IMR-90 (cell line): Measurements from ENCODE around the gene TIMELESS. TPM values are rescaled to one million over a fixed set of nuclear protein-coding genes. Genes with fewer than 3 reads are reported as not detected.
A peak's percentile ranks its signal among the peaks of the same experiment; 100 is the strongest.
"Not testable (repeated sequence)": the region's sequence is repeated elsewhere in the genome, so short reads cannot be mapped to it uniquely, and the experiment has no call there.

Experiments
- ATAC-seq: fragments of 200-7000 bp; cut with Tn5 transposase; 2 replicates; pipeline ENCODE4 v1.9.1; 2020; ENCODE audit warnings: low read depth, mild to moderate bottlenecking, moderate library complexity
- BruUV-seq: library from RNA; stranded (reverse); fragments of 400-500 nt; replicated peaks from 2 replicates; lab custom pipeline; 2021; lab: Mats Ljungman, UMichigan
- CTCF ChIA-PET: fragments of 300-600 bp; formaldehyde crosslinking; extraction: SDS; loops from one replicate; lab custom pipeline; 2021; ENCODE audit warnings: antibody characterized with exemption; lab: Yijun Ruan, JAX
- POLR2A ChIA-PET: fragments of 300-600 bp; sonication (Branson Sonifier 250); formaldehyde crosslinking; loops from one replicate; lab custom pipeline; 2022; ENCODE audit warnings: antibody characterized with exemption; ENCODE audit not compliant: unreplicated experiment; lab: Charles Lee
- DNase-seq: peaks from one replicate; pipeline ENCODE4 v3.0.0; 2013
- H2AFZ ChIP-seq: replicated peaks from 2 replicates; pipeline ENCODE3; 2013; ENCODE audit warnings: low read length, mild to moderate bottlenecking; ENCODE audit not compliant: poor library complexity
- H2AK5ac ChIP-seq: 2 replicates; pipeline ENCODE4 v1.6.1; 2013; ENCODE audit warnings: low read depth, low read length, inconsistent platforms
- H2AK9ac ChIP-seq: replicated peaks from 2 replicates; pipeline ENCODE3; 2013; ENCODE audit warnings: mild to moderate bottlenecking, low read depth, low read length, moderate library complexity; ENCODE audit not compliant: poor library complexity
- H2BK120ac ChIP-seq: 2 replicates; pipeline ENCODE4 v1.6.1; 2013; ENCODE audit warnings: low read depth, low read length, inconsistent platforms
- H2BK15ac ChIP-seq: 3 replicates; pipeline ENCODE4 v1.6.1; 2013; ENCODE audit warnings: low read depth, low read length, inconsistent platforms
- H2BK20ac ChIP-seq: 2 replicates; pipeline ENCODE4 v1.6.1; 2013; ENCODE audit warnings: low read depth, mild to moderate bottlenecking, inconsistent platforms, low read length, moderate library complexity
- H2BK5ac ChIP-seq: 2 replicates; pipeline ENCODE4 v1.6.1; 2013; ENCODE audit warnings: mild to moderate bottlenecking, low read depth, low read length, inconsistent platforms; ENCODE audit not compliant: poor library complexity, severe bottlenecking
- H3K14ac ChIP-seq: replicated peaks from 2 replicates; pipeline ENCODE4 v1.6.1; 2013; ENCODE audit warnings: low read depth, low read length, inconsistent platforms
- H3K18ac ChIP-seq: 2 replicates; pipeline ENCODE4 v1.6.1; 2013; ENCODE audit warnings: low read depth, low read length, control low read depth
- H3K23ac ChIP-seq: 2 replicates; pipeline ENCODE4 v1.6.1; 2013; ENCODE audit warnings: low read depth, low read length, inconsistent platforms
- H3K27ac ChIP-seq: 2 replicates; pipeline ENCODE4 v1.5.1; 2013; ENCODE audit warnings: mild to moderate bottlenecking, control low read depth, low read length; ENCODE audit not compliant: insufficient read depth
- H3K27me3 ChIP-seq: 2 replicates; pipeline ENCODE4 v1.6.1; 2013; ENCODE audit warnings: low read length; ENCODE audit not compliant: control insufficient read depth, insufficient read depth
- H3K36me3 ChIP-seq: 2 replicates; pipeline ENCODE4 v1.6.1; 2013; ENCODE audit warnings: low read length, mixed read lengths; ENCODE audit not compliant: control insufficient read depth, insufficient read depth
- H3K4ac ChIP-seq: 2 replicates; pipeline ENCODE4 v1.6.1; 2013; ENCODE audit warnings: low read depth, low read length, inconsistent platforms
- H3K4me1 ChIP-seq: 2 replicates; pipeline ENCODE4 v1.6.1; 2013; ENCODE audit warnings: low read length, mixed read lengths; ENCODE audit not compliant: control insufficient read depth, insufficient read depth
- H3K4me2 ChIP-seq: 2 replicates; pipeline ENCODE4 v1.6.1; 2013; ENCODE audit warnings: low read depth, mild to moderate bottlenecking, control low read depth, low read length, moderate library complexity
- H3K4me3 ChIP-seq: 2 replicates; pipeline ENCODE4 v1.5.1; 2013; ENCODE audit warnings: low read depth, mild to moderate bottlenecking, control low read depth, low read length, moderate library complexity; ENCODE audit not compliant: insufficient read depth
- H3K56ac ChIP-seq: 2 replicates; pipeline ENCODE4 v1.6.1; 2013; ENCODE audit warnings: low read length, inconsistent platforms; ENCODE audit not compliant: insufficient read depth; ENCODE audit errors: extremely low read depth
- H3K79me1 ChIP-seq, 2 experiments: 2 replicates each; pipeline ENCODE4 v1.6.1; 2013; ENCODE audit warnings: low read length in 2 of 2, inconsistent platforms in 1 of 2, low read depth in 1 of 2
- H3K9ac ChIP-seq: 2 replicates; pipeline ENCODE4 v1.6.1; 2013; ENCODE audit warnings: low read depth, low read length, control low read depth
- H3K9me1 ChIP-seq: 2 replicates; pipeline ENCODE4 v1.6.1; 2013; ENCODE audit warnings: low read length, inconsistent platforms; ENCODE audit not compliant: insufficient read depth
- H3K9me3 ChIP-seq: 2 replicates; pipeline ENCODE4 v1.6.1; 2013; ENCODE audit warnings: low read length; ENCODE audit not compliant: control insufficient read depth, insufficient read depth
- H4K20me1 ChIP-seq: 2 replicates; pipeline ENCODE4 v1.6.1; 2013; ENCODE audit warnings: low read length, inconsistent platforms; ENCODE audit not compliant: insufficient read depth
- H4K5ac ChIP-seq: 2 replicates; pipeline ENCODE4 v1.6.1; 2013; ENCODE audit warnings: mild to moderate bottlenecking, low read depth, low read length, control low read depth
- H4K8ac ChIP-seq, 2 experiments: 2 replicates each; pipeline ENCODE4 v1.6.1; 2013; ENCODE audit warnings: low read depth in 2 of 2, low read length in 2 of 2, control low read depth in 1 of 2, inconsistent platforms in 1 of 2
- H4K91ac ChIP-seq: 2 replicates; pipeline ENCODE4 v1.6.1; 2013; ENCODE audit warnings: low read depth, low read length, inconsistent platforms; ENCODE audit not compliant: insufficient read depth
- CTCF ChIP-seq: conservative IDR thresholded peaks from 2 replicates; pipeline ENCODE4 v1.5.1; 2012; ENCODE audit warnings: mild to moderate bottlenecking, low read depth, low read length, improper control_type of control experiment
- RAD21 ChIP-seq: IDR thresholded peaks from 2 replicates; pipeline ENCODE4 v1.6.1; 2012; ENCODE audit warnings: low read length, improper control_type of control experiment
- SMC3 ChIP-seq: fragments of 150-350 bp; IDR thresholded peaks from 2 replicates; pipeline ENCODE4 v1.6.1; 2016; ENCODE audit warnings: low read depth, mild to moderate bottlenecking, antibody characterized with exemption, low read length, moderate library complexity
- WGBS, 2 experiments: methylation state at CpG; one replicate each; pipeline versions ENCODE4 v1.1.5 to v1.1.7; 2013; ENCODE audit warnings: missing lambda C conversion rate in 2 of 2; ENCODE audit not compliant: insufficient read length in 1 of 2; ENCODE audit errors: extremely low coverage in 2 of 2; 5-methylcytosine and 5-hydroxymethylcytosine counted together
- dilution Hi-C: fragments of 300-500 bp; cut with HindIII; formaldehyde crosslinking; loops from one replicate; pipeline ENCODE4 v1.14.3; 2018; ENCODE audit warnings: low sequenced_read_pairs; ENCODE audit not compliant: unreplicated experiment
- in situ Hi-C: fragments of 300-500 bp; cut with MboI; formaldehyde crosslinking; loops from 3 replicates; pipeline ENCODE4 v1.14.3; 2019; ENCODE audit warnings: low sequenced_read_pairs, inconsistent platforms, mixed read lengths
- intact Hi-C: fragments of 100-400 bp; cut with micrococcal nuclease; formaldehyde crosslinking; loops from 2 replicates; pipeline ENCODE4 v1.10.0; 2022
- polyA plus RNA-seq, 3 experiments: library from polyadenylated mRNA; depleted of rRNA; stranded (reverse); fragments of >200 nt; gene quantifications; 2 replicates each; pipeline ENCODE4 v1.2.3, GENCODE V29; 2012; ENCODE audit warnings: low replicate concordance in 1 of 3
- total RNA-seq: library from RNA; depleted of rRNA; stranded (reverse); fragments of >200 nt; gene quantifications from 2 replicates; pipeline ENCODE4 v1.2.3, GENCODE V29; 2012

The TIMELESS gene
- total and polyA plus RNA-seq, 2 of the 4 experiments (the other 2 are of a cell fraction): 7.3 to 10.4 TPM

DNA sequence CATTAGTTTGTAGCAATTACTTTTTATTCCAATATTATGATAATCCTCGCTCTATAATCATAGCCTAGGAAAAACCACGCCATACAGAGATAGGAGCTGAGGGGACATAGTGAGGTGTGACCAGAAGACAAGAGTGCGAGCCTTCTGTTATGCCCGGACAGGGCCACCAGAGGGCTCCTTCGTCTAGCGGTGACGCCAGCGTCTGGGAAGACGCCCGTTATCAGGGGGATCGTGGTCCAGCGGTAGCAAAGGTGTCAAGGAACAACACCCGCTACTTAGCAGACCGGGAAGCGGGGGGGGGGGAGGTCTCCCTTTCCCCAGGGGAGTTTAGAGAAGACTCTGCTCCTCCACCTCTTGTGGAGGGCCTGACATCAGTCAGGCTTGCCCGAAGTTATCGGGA, 47.5 kb upstream of the TIMELESS start:
- H3K4me2 ChIP-seq, H4K5ac ChIP-seq, H3K4me3 ChIP-seq, H3K18ac ChIP-seq, H3K27ac ChIP-seq, H2BK15ac ChIP-seq, H2AK9ac ChIP-seq, H3K9me3 ChIP-seq, H3K27me3 ChIP-seq, H2BK20ac ChIP-seq, CTCF ChIA-PET, intact Hi-C loops, H3K79me1 ChIP-seq, H3K56ac ChIP-seq, H3K36me3 ChIP-seq, DNase-seq, in situ Hi-C loops, H3K9ac ChIP-seq, H3K9me1 ChIP-seq, H3K4me1 ChIP-seq, dilution Hi-C loops, H3K4ac ChIP-seq, H4K8ac ChIP-seq, H4K91ac ChIP-seq, H3K14ac ChIP-seq, H4K20me1 ChIP-seq, H3K23ac ChIP-seq, H2BK120ac ChIP-seq, H2AK5ac ChIP-seq, BruUV-seq, H2BK5ac ChIP-seq: not testable (repeated sequence)
- POLR2A ChIA-PET: interaction anchor here (0.6 kb wide), 1 partner anchor 62 kb away, joined by 6 read pairs; no protein-coding TSS in a partner anchor
- TF ChIP-seq CTCF: peak; percentile 35; the same call in 1 of the 2 replicates
- peak; percentile 23; the same call in 1 of the 2 replicates for TF ChIP-seq RAD21
- peak; percentile 19; the same call in 1 of the 2 replicates for TF ChIP-seq SMC3
- ATAC-seq: 0 out of 2 replicates have a peak, but pooled peaks have one; percentile 24
- WGBS, 2 experiments: no CpG with 5 or more reads among the region's 17 CpGs
- peak overlapping the region; percentile 84 for H2AFZ ChIP-seq

GRCh38 chr12:56494481-56494880, 45.3 kb upstream of the TIMELESS start:
- H2AFZ ChIP-seq, CTCF ChIA-PET, H3K18ac ChIP-seq, H3K4me2 ChIP-seq, H3K23ac ChIP-seq, DNase-seq, H3K14ac ChIP-seq, H2AK5ac ChIP-seq, H2AK9ac ChIP-seq, ATAC-seq, H3K4ac ChIP-seq, H4K20me1 ChIP-seq, H2BK5ac ChIP-seq, H3K56ac ChIP-seq, dilution Hi-C loops, H2BK20ac ChIP-seq, H3K4me3 ChIP-seq, H2BK15ac ChIP-seq, H3K79me1 ChIP-seq, H2BK120ac ChIP-seq, H3K27ac ChIP-seq, H3K9me3 ChIP-seq, in situ Hi-C loops, BruUV-seq, POLR2A ChIA-PET, H4K91ac ChIP-seq, H3K36me3 ChIP-seq, H3K4me1 ChIP-seq, H4K5ac ChIP-seq, H3K9ac ChIP-seq, H3K9me1 ChIP-seq, intact Hi-C loops, H4K8ac ChIP-seq: not testable (repeated sequence)
- 80% methylated on average over 1 of the region's 27 CpGs; no CpG with 5 or more reads in 1 of the 2 experiments for WGBS, 2 experiments
- peaks cover 19% of the 10 kb centered on the region for H3K27me3 ChIP-seq
